ENCODE measurements around the gene MLLT10. TPM values are rescaled to one million over a fixed set of nuclear protein-coding genes. Genes with fewer than 3 reads are reported as not detected.

The MLLT10 gene
- total and polyA plus RNA-seq, 10 of the 15 experiments (the other 5 are each of a cell fraction or from before 2014, with no cell fraction given): 8.7 to 61.1 (median 28.5) TPM

GRCh38 chr10:21507150-21507549, 26.9 kb upstream of the MLLT10 start (continued):
- TF ChIP-seq BCLAF1 (IDR thresholded peaks at IDR 0.05) (no peak), EP300 (IDR thresholded peaks at IDR 0.05; ENCODE audit: borderline replicate concordance in 1 of 2, control insufficient read depth in 1 of 2, low read depth in 2 of 2, low read length in 2 of 2) (no peak), IKZF2 (IDR thresholded peaks at IDR 0.05) (no peak), PAX5 (IDR thresholded peaks at IDR 0.05; ENCODE audit: borderline replicate concordance, low read depth, low read length) (no peak), POLR2AphosphoS5 (IDR thresholded peaks at IDR 0.05; ENCODE audit: low read length) (no peak), TCF7 (IDR thresholded peaks at IDR 0.05; ENCODE audit: borderline replicate concordance) (no peak), GATAD2B (conservative IDR thresholded peaks at IDR 0.05; ENCODE audit: low read depth) (no peak), POLR2A (IDR thresholded peaks at IDR 0.05; ENCODE audit: low read depth, low read length) (no peak)

GRCh38 chr10:21508706-21509331, 25.2 kb upstream of the MLLT10 start:
- WGBS (ENCODE audit: insufficient coverage, insufficient replicate concordance, low lambda C conversion rate, missing lambda C conversion rate): 89% methylated on average over 38 of the region's 43 CpGs
- no peak overlapping the region for H3K4me2 ChIP-seq (ENCODE audit: control insufficient read depth, insufficient read depth)
- DNase-seq (ENCODE audit: low read depth, low spot score): no peak
- intact Hi-C loops (cut with micrococcal nuclease; ENCODE audit: unreplicated experiment) (no loop called here), in situ Hi-C loops (cut with MboI) (no loop called here)
- H3K27me3 ChIP-seq (replicated peaks in 1 of 2; ENCODE audit: control insufficient read depth in 2 of 2, insufficient read depth in 2 of 2, low read length in 1 of 2): peaks cover 0 to 18% of the 10 kb centered on the region in 2 experiments; a peak in 3 of 4 replicates
- no TSS peak for BruUV-seq (replicated peaks)
- H3K36me3 ChIP-seq (ENCODE audit: control insufficient read depth in 2 of 2, insufficient read depth in 2 of 2, low read length in 1 of 2): no peaks in the 10 kb centered on the region
- no peak overlapping the region for H3K27ac ChIP-seq (ENCODE audit: control insufficient read depth, insufficient read depth)
- no peaks in the 10 kb centered on the region for H3K9me3 ChIP-seq (replicated peaks; ENCODE audit: control insufficient read depth, insufficient read depth, low read length)
- H3K4me1 ChIP-seq (ENCODE audit: control insufficient read depth, insufficient read depth, low read length): no peaks in the 10 kb centered on the region
- no peak overlapping the region for H2AFZ ChIP-seq (ENCODE audit: control insufficient read depth, low read depth, low read length)
- no peak overlapping the region for H3K4me3 ChIP-seq
- H4K20me1 ChIP-seq (ENCODE audit: control insufficient read depth, insufficient read depth): no peaks in the 10 kb centered on the region
- H3K9ac ChIP-seq (ENCODE audit: control insufficient read depth, insufficient read depth, low read length): no peak overlapping the region
- ChIA-PET CTCF (interaction anchor here (0.9 kb wide), 1 partner anchor 28 kb away, joined by 4 read pairs; no protein-coding TSS in a partner anchor), POLR2A (interaction anchor here (0.7 kb wide), 1 partner anchor 15 kb away, joined by 3 read pairs; no protein-coding TSS in a partner anchor), SMC1A (ENCODE audit: uncharacterized antibody, unreplicated experiment) (no interaction called here), RAD21 (ENCODE audit: unreplicated experiment) (no interaction called here)
- no peaks in the 10 kb centered on the region for H3K79me2 ChIP-seq (ENCODE audit: control insufficient read depth, insufficient read depth, low read length)
- no peak for FAIRE-seq
- ATAC-seq: no peak
- no peak for TF ChIP-seq CEBPB (IDR thresholded peaks at IDR 0.05; ENCODE audit: borderline replicate concordance in 1 of 2, low read depth in 2 of 2, low read length in 2 of 2)
- TF ChIP-seq LARP7 (IDR thresholded peaks at IDR 0.05): no peak
- TF ChIP-seq ATF3 (IDR thresholded peaks at IDR 0.05; ENCODE audit: borderline replicate concordance, extremely low read depth, low read depth, low read length): no peak
- TF ChIP-seq USF2 (IDR thresholded peaks at IDR 0.05; ENCODE audit: borderline replicate concordance, low read depth, low read length): no peak
- no peak for TF ChIP-seq NBN (IDR thresholded peaks at IDR 0.05)
- no peak for TF ChIP-seq POLR2A (IDR thresholded peaks at IDR 0.05; ENCODE audit: low read depth, low read length)
- TF ChIP-seq REST (IDR thresholded peaks at IDR 0.05; ENCODE audit: low read depth, low read length): no peak
- TF ChIP-seq CREB1 (IDR thresholded peaks at IDR 0.05; ENCODE audit: low read depth): no peak

Measured in GM12878 (cell line).